HG03280 (cell line): ENCODE measurements around the gene CAPRIN1.
"Not testable (repeated sequence)": the region's sequence is repeated elsewhere in the genome, so short reads cannot be mapped to it uniquely, and the experiment has no call there.

ENCODE experiments used
- ATAC-seq: cut with Tn5 transposase; IDR thresholded peaks from one replicate; pipeline ENCODE4 v1.9.1; 2021; ENCODE audit warnings: mild to moderate bottlenecking, moderate library complexity; ENCODE audit not compliant: unreplicated experiment

Gene CAPRIN1

GRCh38 chr11:34084637-34085036, 33.1 kb downstream of the CAPRIN1 start:
- ATAC-seq, result no peak

- peak; percentile 75 for ATAC-seq
Measured at GRCh38 chr11:34086554-34087283, 35.2 kb downstream of the CAPRIN1 start.

GRCh38 chr11:34091825-34092224, 40.3 kb downstream of the CAPRIN1 start:
- ATAC-seq, result no peak

GRCh38 chr11:34094900-34095299, 43.4 kb downstream of the CAPRIN1 start:
- ATAC-seq, result not testable (repeated sequence)

GRCh38 chr11:34098813-34099212, 47.3 kb downstream of the CAPRIN1 start:
- no peak for ATAC-seq

GRCh38 chr11:34104680-34105078, 53.1 kb downstream of the CAPRIN1 start:
- no peak for ATAC-seq

- peak; percentile 94 for ATAC-seq
Measured at GRCh38 chr11:34105079-34105956, 53.8 kb downstream of the CAPRIN1 start, which contains the start of gene NAT10. TSS of gene NAT10 (plus strand) at chr11:34105629. CDS start at chr11:34108226, 2,597 bp downstream.

- ATAC-seq, result peak; percentile 15
Measured at GRCh38 chr11:34105957-34106504, 54.5 kb downstream of the CAPRIN1 start.

- ATAC-seq, result no peak
Measured at GRCh38 chr11:34111722-34112270, 60.3 kb downstream of the CAPRIN1 start.

GRCh38 chr11:34114014-34114413, 62.5 kb downstream of the CAPRIN1 start:
- ATAC-seq, result no peak

- no peak for ATAC-seq
Measured at GRCh38 chr11:34114471-34114870, 62.9 kb downstream of the CAPRIN1 start.

GRCh38 chr11:34120651-34121050, 69.1 kb downstream of the CAPRIN1 start:
- no peak for ATAC-seq

GRCh38 chr11:34124885-34125668, 73.5 kb downstream of the CAPRIN1 start:
- no peak for ATAC-seq

- ATAC-seq, result no peak
Measured at GRCh38 chr11:34126959-34127848, 75.7 kb downstream of the CAPRIN1 start.

GRCh38 chr11:34128824-34129223, 77.3 kb downstream of the CAPRIN1 start:
- ATAC-seq, result no peak

GRCh38 chr11:34132261-34132965, 80.9 kb downstream of the CAPRIN1 start:
- no peak for ATAC-seq

GRCh38 chr11:34134765-34135164, 83.2 kb downstream of the CAPRIN1 start:
- ATAC-seq, result peak; percentile 76

GRCh38 chr11:34135439-34135838, 83.9 kb downstream of the CAPRIN1 start:
- ATAC-seq, result no peak

GRCh38 chr11:34136420-34136819, 84.9 kb downstream of the CAPRIN1 start:
- ATAC-seq, result no peak
